ENCODE data around the gene PRR36.

DNA sequence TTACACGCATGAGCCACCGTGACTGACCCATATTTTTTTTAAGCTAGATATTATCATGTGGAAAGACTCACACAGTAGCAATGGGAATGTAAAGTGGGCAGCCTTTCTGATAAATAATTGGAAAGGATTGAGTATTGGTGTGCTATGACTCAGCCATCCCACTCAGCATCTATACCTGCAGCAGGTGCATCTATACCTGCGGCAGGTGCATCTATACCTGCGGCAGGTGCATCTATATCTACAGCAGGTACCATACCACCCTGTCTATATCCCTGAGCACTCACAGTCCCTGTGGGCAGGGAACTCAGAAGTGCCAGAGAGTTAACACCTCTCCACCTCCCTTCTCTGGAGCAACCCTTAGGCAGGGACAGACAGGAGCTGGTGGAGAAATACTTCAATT, 8.9 kb upstream of the PRR36 start:
- TF ChIP-seq, protein P1, sequence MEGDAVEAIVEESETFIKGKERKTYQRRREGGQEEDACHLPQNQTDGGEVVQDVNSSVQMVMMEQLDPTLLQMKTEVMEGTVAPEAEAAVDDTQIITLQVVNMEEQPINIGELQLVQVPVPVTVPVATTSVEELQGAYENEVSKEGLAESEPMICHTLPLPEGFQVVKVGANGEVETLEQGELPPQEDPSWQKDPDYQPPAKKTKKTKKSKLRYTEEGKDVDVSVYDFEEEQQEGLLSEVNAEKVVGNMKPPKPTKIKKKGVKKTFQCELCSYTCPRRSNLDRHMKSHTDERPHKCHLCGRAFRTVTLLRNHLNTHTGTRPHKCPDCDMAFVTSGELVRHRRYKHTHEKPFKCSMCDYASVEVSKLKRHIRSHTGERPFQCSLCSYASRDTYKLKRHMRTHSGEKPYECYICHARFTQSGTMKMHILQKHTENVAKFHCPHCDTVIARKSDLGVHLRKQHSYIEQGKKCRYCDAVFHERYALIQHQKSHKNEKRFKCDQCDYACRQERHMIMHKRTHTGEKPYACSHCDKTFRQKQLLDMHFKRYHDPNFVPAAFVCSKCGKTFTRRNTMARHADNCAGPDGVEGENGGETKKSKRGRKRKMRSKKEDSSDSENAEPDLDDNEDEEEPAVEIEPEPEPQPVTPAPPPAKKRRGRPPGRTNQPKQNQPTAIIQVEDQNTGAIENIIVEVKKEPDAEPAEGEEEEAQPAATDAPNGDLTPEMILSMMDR (IDR thresholded peaks at IDR 0.05) = no peak
- no peak for TF ChIP-seq POLR2A (IDR thresholded peaks at IDR 0.05)

Measured in thyroid gland (tissue), 4 donors.